H1 (cell line): ENCODE measurements around the gene PSMD3. TPM values are rescaled to one million over a fixed set of nuclear protein-coding genes. Genes with fewer than 3 reads are reported as not detected.
A peak's percentile ranks its signal among the peaks of the same experiment; 100 is the strongest.

Experiments used
- CTCF ChIA-PET: fragments of 300-600 bp; sonication (Branson Sonifier 250); formaldehyde crosslinking; loops from one replicate; lab custom pipeline; 2021; ENCODE audit not compliant: partially characterized antibody; lab: Charles Lee
- POLR2A ChIA-PET: fragments of 300-600 bp; sonication (Branson Sonifier 250); formaldehyde crosslinking; loops from one replicate; lab custom pipeline; 2021; ENCODE audit warnings: inconsistent platforms; ENCODE audit not compliant: partially characterized antibody; lab: Charles Lee
- DNase-seq, 2 experiments: peaks; one replicate each; pipeline versions ENCODE4 v3.0.0 to v3.0.0-alpha.2; 2010 to 2022; ENCODE audit warnings: low spot score in 2 of 2, low read depth in 1 of 2, mixed read lengths in 1 of 2
- FAIRE-seq: peaks from 2 replicates; lab custom pipeline; 2011; peaks lifted over from hg19 to GRCh38; lab: Jason Lieb, UNC
- H2AFZ ChIP-seq: 2 replicates; pipeline ENCODE4 v1.8.1; 2012; ENCODE audit warnings: low read length, inconsistent platforms
- H2AK5ac ChIP-seq: 2 replicates; pipeline ENCODE4 v1.6.1; 2013; ENCODE audit warnings: low read depth, low read length
- H2BK120ac ChIP-seq: replicated peaks from 2 replicates; pipeline ENCODE3; 2013; ENCODE audit warnings: low read depth, low read length, inconsistent platforms
- H2BK12ac ChIP-seq: 2 replicates; pipeline ENCODE4 v1.6.1; 2013; ENCODE audit warnings: low read depth, low read length
- H2BK15ac ChIP-seq: 2 replicates; pipeline ENCODE4 v1.6.1; 2013; ENCODE audit warnings: low read length
- H2BK20ac ChIP-seq: 2 replicates; pipeline ENCODE4 v1.6.1; 2013; ENCODE audit warnings: low read length
- H2BK5ac ChIP-seq: 2 replicates; pipeline ENCODE4 v1.6.1; 2013; ENCODE audit warnings: low read depth, low read length
- H3K14ac ChIP-seq: 2 replicates; pipeline ENCODE4 v1.6.1; 2013; ENCODE audit warnings: inconsistent platforms; ENCODE audit not compliant: insufficient read length
- H3K18ac ChIP-seq: 2 replicates; pipeline ENCODE4 v1.6.1; 2013; ENCODE audit warnings: low read length; ENCODE audit errors: extremely low read depth
- H3K23ac ChIP-seq: 2 replicates; pipeline ENCODE4 v1.6.1; 2013; ENCODE audit warnings: inconsistent platforms; ENCODE audit not compliant: insufficient read length
- H3K23me2 ChIP-seq: 2 replicates; pipeline ENCODE4 v1.6.1; 2013; ENCODE audit warnings: low read depth, low read length
- H3K27ac ChIP-seq: 2 replicates; pipeline ENCODE4 v1.6.1; 2011; ENCODE audit warnings: low read depth, low read length, inconsistent platforms
- H3K27me3 ChIP-seq, 4 experiments: replicated peaks in 1 of 4; 1 replicate in 1 of 4; 2 replicates in 3 of 4; pipeline versions ENCODE4 v1.6.1 to v1.8.1; 2011 to 2013; ENCODE audit warnings: low read length in 3 of 4, mild to moderate bottlenecking in 3 of 4, inconsistent platforms in 2 of 4, mixed read lengths in 2 of 4, moderate library complexity in 1 of 4; ENCODE audit not compliant: control insufficient read depth in 3 of 4, insufficient read depth in 3 of 4; ENCODE audit errors: extremely low read depth in 1 of 4
- H3K36me3 ChIP-seq, 4 experiments: 2 replicates each; pipeline versions ENCODE4 v1.6.1 to v1.8.1; 2011 to 2013; ENCODE audit warnings: mild to moderate bottlenecking in 4 of 4, low read length in 3 of 4, moderate library complexity in 2 of 4, control low read depth in 1 of 4, inconsistent platforms in 1 of 4; ENCODE audit not compliant: insufficient read depth in 4 of 4, control insufficient read depth in 2 of 4
- H3K4ac ChIP-seq: replicated peaks from 2 replicates; pipeline ENCODE3; 2013; ENCODE audit warnings: low read length, low read depth, mixed read lengths, inconsistent platforms; ENCODE audit not compliant: insufficient read length
- H3K4me1 ChIP-seq, 4 experiments: replicated peaks in 1 of 4; 1 replicate in 1 of 4; 2 replicates in 3 of 4; pipeline versions ENCODE4 v1.6.1 to v1.8.1; 2011 to 2013; ENCODE audit warnings: low read length in 3 of 4, inconsistent platforms in 2 of 4, mixed read lengths in 1 of 4; ENCODE audit not compliant: insufficient read depth in 4 of 4, control insufficient read depth in 3 of 4
- H3K4me2 ChIP-seq, 2 experiments: 2 replicates each; pipeline versions ENCODE4 v1.6.1 to v1.8.1; 2011 to 2013; ENCODE audit warnings: low read depth in 2 of 2, low read length in 2 of 2, control low read depth in 1 of 2, inconsistent platforms in 1 of 2, mild to moderate bottlenecking in 1 of 2; ENCODE audit not compliant: insufficient read depth in 1 of 2
- H3K4me3 ChIP-seq, 4 experiments: fragments of 200-600, 300-600 bp in 1 of 4; sonication (generic), shearing (Covaris generic), sonication (Bioruptor Twin) in 1 of 4; 2 replicates each; pipeline versions ENCODE4 v1.5.1 to v1.8.1; 2011 to 2016; ENCODE audit warnings: low read length in 4 of 4, low read depth in 3 of 4, control low read depth in 2 of 4, inconsistent platforms in 2 of 4, mild to moderate bottlenecking in 2 of 4, mixed read lengths in 1 of 4, moderate library complexity in 1 of 4; ENCODE audit not compliant: insufficient read depth in 2 of 4; ENCODE audit errors: extremely low read depth in 1 of 4
- H3K56ac ChIP-seq: replicated peaks from 2 replicates; pipeline ENCODE3; 2013; ENCODE audit warnings: low read depth, mild to moderate bottlenecking, mixed read lengths, low read length, inconsistent platforms; ENCODE audit not compliant: insufficient read length
- H3K79me1 ChIP-seq: 2 replicates; pipeline ENCODE4 v1.6.1; 2013; ENCODE audit warnings: low read depth, low read length, control low read depth
- H3K79me2 ChIP-seq, 2 experiments: 2 replicates each; pipeline versions ENCODE4 v1.6.1 to v1.8.1; 2012 to 2013; ENCODE audit warnings: low read length in 2 of 2, mild to moderate bottlenecking in 2 of 2, inconsistent platforms in 1 of 2; ENCODE audit not compliant: insufficient read depth in 2 of 2, control insufficient read depth in 1 of 2
- H3K9ac ChIP-seq, 4 experiments: replicated peaks in 1 of 4; 1 replicate in 1 of 4; 2 replicates in 3 of 4; pipeline versions ENCODE4 v1.6.1 to v1.8.1; 2011 to 2013; ENCODE audit warnings: low read depth in 3 of 4, low read length in 3 of 4, control low read depth in 2 of 4, mild to moderate bottlenecking in 2 of 4, moderate library complexity in 2 of 4, inconsistent platforms in 1 of 4; ENCODE audit errors: extremely low read depth in 1 of 4
- H3K9me3 ChIP-seq, 2 experiments: 2 replicates each; pipeline versions ENCODE4 v1.6.1 to v1.8.1; 2012 to 2013; ENCODE audit warnings: mild to moderate bottlenecking in 2 of 2, moderate library complexity in 2 of 2, control low read depth in 1 of 2, inconsistent platforms in 1 of 2, low read depth in 1 of 2, low read length in 1 of 2, mixed read lengths in 1 of 2; ENCODE audit not compliant: insufficient read depth in 2 of 2
- H4K20me1 ChIP-seq, 2 experiments: replicated peaks in 1 of 2; 2 replicates each; pipeline versions ENCODE3 to v1.8.1; 2011 to 2013; ENCODE audit warnings: inconsistent platforms in 2 of 2, low read length in 2 of 2, mild to moderate bottlenecking in 1 of 2; ENCODE audit not compliant: insufficient read depth in 2 of 2, control insufficient read depth in 1 of 2
- H4K5ac ChIP-seq: 2 replicates; pipeline ENCODE4 v1.6.1; 2013; ENCODE audit warnings: low read length, low read depth, mixed read lengths, inconsistent platforms; ENCODE audit not compliant: insufficient read length
- H4K8ac ChIP-seq: 2 replicates; pipeline ENCODE4 v1.8.0; 2013; ENCODE audit warnings: mild to moderate bottlenecking, moderate library complexity, low read length, inconsistent platforms; ENCODE audit not compliant: insufficient read depth; ENCODE audit errors: extremely low read depth
- H4K91ac ChIP-seq: replicated peaks from 2 replicates; pipeline ENCODE3; 2013; ENCODE audit warnings: low read length, mixed read lengths, inconsistent platforms; ENCODE audit not compliant: insufficient read length
- RAD21 ChIP-seq, 2 experiments: IDR thresholded peaks in 1 of 2; conservative IDR thresholded peaks in 1 of 2; 2 replicates each; pipeline ENCODE4 v1.6.1; 2011; ENCODE audit warnings: low read depth in 2 of 2, low read length in 2 of 2, improper control_type of control experiment in 1 of 2, inconsistent platforms in 1 of 2, mild to moderate bottlenecking in 1 of 2, moderate library complexity in 1 of 2
- YY1 ChIP-seq: IDR thresholded peaks from 2 replicates; pipeline ENCODE4 v1.6.1; 2011; ENCODE audit warnings: low read depth, mild to moderate bottlenecking, low read length
- WGBS, 2 experiments: shearing (Covaris generic) in 1 of 2; methylation state at CpG; one replicate each; pipeline versions ENCODE4 v1.1.6 to v1.1.7; 2013 to 2015; ENCODE audit warnings: low lambda C conversion rate in 2 of 2, mixed read lengths in 2 of 2, inconsistent platforms in 1 of 2, low coverage in 1 of 2, missing lambda C conversion rate in 1 of 2; ENCODE audit not compliant: insufficient replicate concordance in 2 of 2, insufficient coverage in 1 of 2, insufficient read length in 1 of 2; ENCODE audit errors: extremely low coverage in 1 of 2, missing lambda C conversion rate in 1 of 2; 5-methylcytosine and 5-hydroxymethylcytosine counted together
- polyA plus RNA-seq, 7 experiments: library from polyadenylated mRNA; depleted of rRNA in 3 of 7; stranded (reverse) in 5 of 7; unstranded in 2 of 7; fragments of >200 nt in 5 of 7; fragments of 200-250 nt in 2 of 7; gene quantifications; 1 replicate in 5 of 7; 2 replicates in 1 of 7; 4 replicates in 1 of 7; pipeline versions ENCODE4 v1.2.1 to v1.2.3, GENCODE V29; 2011 to 2013; ENCODE audit warnings: missing spikeins in 2 of 7, mixed read lengths in 2 of 7
- total RNA-seq: library from RNA; stranded (reverse); fragmentation: NEBNext Ultra II Directional; extraction: Animal tissue kit (Norgen Biotek cat#: 25700); gene quantifications from 2 replicates; pipeline ENCODE4 v1.2.1, GENCODE V29; 2021
- TF ChIP-seq, protein P1 (sequence below): IDR thresholded peaks from 2 replicates; pipeline ENCODE4 v1.6.1; 2012; ENCODE audit warnings: inconsistent platforms
- TF ChIP-seq, protein P2 (sequence below): IDR thresholded peaks from 2 replicates; pipeline ENCODE4 v1.6.1; 2012; ENCODE audit warnings: inconsistent platforms
- TF ChIP-seq, protein P3 (sequence below), 3 experiments: IDR thresholded peaks; 1 replicate in 2 of 3; 2 replicates in 1 of 3; pipeline versions ENCODE4 v1.5.1 to v1.6.1; 2011; ENCODE audit warnings: low read length in 3 of 3, mild to moderate bottlenecking in 3 of 3, inconsistent platforms in 2 of 3, low read depth in 1 of 3, moderate library complexity in 1 of 3; ENCODE audit not compliant: insufficient read depth in 1 of 3; ENCODE audit errors: control extremely low read depth in 1 of 3

PSMD3 gene
- total and polyA plus RNA-seq, 2 of the 8 experiments (the other 6 are each of a cell fraction or from before 2014, with no cell fraction given) = 151 to 198 TPM

DNA sequence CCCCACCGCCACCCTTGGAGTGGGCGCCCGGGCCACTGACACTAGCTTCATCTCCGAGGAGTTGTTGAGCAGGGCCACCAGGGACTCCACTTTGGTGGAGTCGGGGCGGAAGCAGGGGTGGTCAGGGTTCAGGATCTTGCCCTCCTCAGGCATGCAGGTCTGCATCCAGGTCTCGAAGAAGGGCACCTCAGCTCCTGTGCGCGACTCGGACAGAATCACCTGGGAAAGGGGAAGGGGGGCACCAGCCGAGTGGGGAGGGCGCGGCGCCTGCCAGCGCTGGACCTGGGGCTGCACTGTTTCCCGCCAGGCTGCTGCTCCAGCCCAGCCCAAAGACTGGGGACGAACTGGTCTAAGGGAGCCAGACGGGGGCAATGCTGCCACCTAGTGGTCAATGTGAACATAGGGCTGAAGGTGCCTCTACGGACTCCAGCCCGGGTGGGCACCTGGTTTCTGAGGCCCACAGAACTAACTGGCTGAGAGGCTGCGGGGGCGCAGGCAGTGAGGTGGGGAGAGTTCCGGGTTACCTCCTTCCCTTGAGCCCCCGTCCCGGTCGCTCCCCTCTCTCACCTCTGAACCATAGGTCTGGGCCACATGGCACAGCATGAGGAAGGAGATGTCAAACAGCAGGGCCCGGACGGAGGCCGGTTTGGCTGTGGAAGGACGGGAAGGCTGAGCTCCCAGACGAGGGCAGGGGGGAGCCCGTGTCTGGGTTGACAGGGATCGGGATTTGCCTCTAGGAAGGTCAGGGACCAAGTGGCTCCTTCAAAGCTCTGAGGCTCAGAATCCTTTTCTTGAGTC is 46.4 kb downstream of the PSMD3 start:
- Histone ChIP-seq H2BK15ac (peak overlapping the region; percentile 92; the same call in 1 of the 2 replicates), H2AFZ (no peak overlapping the region), H3K9me3 (no peaks in the 10 kb centered on the region), H2BK5ac (no peak overlapping the region), H3K79me1 (no peaks in the 10 kb centered on the region), H4K8ac (no peak overlapping the region), H3K18ac (no peak overlapping the region), H2BK120ac (no peak overlapping the region), H4K5ac (no peak overlapping the region), H3K27ac (no peak overlapping the region), H3K4me2 (no peak overlapping the region), H3K56ac (no peak overlapping the region), H3K4ac (no peak overlapping the region), H3K36me3 (peaks cover 18 to 49% (median 32%) of the 10 kb centered on the region in 4 experiments), H2BK12ac (no peak overlapping the region; the same call in 1 of the 2 replicates), H3K23ac (no peak overlapping the region), H4K91ac (no peak overlapping the region), H3K4me1 (no peaks in the 10 kb centered on the region), H4K20me1 (peaks cover 2% of the 10 kb centered on the region in 2 experiments), H3K23me2 (no peaks in the 10 kb centered on the region), H2AK5ac (no peak overlapping the region), H2BK20ac (no peak overlapping the region), H3K27me3 (no peaks in the 10 kb centered on the region), H3K4me3 (no peak overlapping the region), H3K14ac (no peak overlapping the region), H3K9ac (no peak overlapping the region), H3K79me2 (no peaks in the 10 kb centered on the region)
- POLR2A ChIA-PET = interaction anchor here (0.6 to 4.8 kb wide), 12 partner anchors 8 to 97 kb away, joined by 3 to 42 read pairs (median 3); partner anchors contain the start of gene CSF3
- DNase-seq = peak; percentile 68 to 90
- FAIRE-seq = peak; percentile 55
- WGBS, 2 experiments = 58% methylated on average over 31 of the region's 33 CpGs; no CpG with 5 or more reads in 1 of the 2 experiments
- CTCF ChIA-PET = interaction anchor here (0.6 to 29.7 kb wide), 31 partner anchors 11 to 405 kb away, joined by 3 to 876 read pairs (median 4); partner anchors contain the start of genes CSF3, MED24, PSMD3 and THRA
- TF ChIP-seq, protein P1, sequence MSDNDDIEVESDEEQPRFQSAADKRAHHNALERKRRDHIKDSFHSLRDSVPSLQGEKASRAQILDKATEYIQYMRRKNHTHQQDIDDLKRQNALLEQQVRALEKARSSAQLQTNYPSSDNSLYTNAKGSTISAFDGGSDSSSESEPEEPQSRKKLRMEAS = peak; percentile 11; the same call in 1 of the 2 replicates
- TF ChIP-seq YY1 = no peak; the same call in 1 of the 2 replicates
- TF ChIP-seq, protein P2, sequence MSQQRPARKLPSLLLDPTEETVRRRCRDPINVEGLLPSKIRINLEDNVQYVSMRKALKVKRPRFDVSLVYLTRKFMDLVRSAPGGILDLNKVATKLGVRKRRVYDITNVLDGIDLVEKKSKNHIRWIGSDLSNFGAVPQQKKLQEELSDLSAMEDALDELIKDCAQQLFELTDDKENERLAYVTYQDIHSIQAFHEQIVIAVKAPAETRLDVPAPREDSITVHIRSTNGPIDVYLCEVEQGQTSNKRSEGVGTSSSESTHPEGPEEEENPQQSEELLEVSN = peak; percentile 82
- peak; percentile 80 to 86 for TF ChIP-seq RAD21 (IDR thresholded peaks at IDR 0.05 in 1 of 2, conservative IDR thresholded peaks at IDR 0.05 in 1 of 2; ENCODE audit: low read depth in 2 of 2, low read length in 2 of 2)
- TF ChIP-seq, protein P3, sequence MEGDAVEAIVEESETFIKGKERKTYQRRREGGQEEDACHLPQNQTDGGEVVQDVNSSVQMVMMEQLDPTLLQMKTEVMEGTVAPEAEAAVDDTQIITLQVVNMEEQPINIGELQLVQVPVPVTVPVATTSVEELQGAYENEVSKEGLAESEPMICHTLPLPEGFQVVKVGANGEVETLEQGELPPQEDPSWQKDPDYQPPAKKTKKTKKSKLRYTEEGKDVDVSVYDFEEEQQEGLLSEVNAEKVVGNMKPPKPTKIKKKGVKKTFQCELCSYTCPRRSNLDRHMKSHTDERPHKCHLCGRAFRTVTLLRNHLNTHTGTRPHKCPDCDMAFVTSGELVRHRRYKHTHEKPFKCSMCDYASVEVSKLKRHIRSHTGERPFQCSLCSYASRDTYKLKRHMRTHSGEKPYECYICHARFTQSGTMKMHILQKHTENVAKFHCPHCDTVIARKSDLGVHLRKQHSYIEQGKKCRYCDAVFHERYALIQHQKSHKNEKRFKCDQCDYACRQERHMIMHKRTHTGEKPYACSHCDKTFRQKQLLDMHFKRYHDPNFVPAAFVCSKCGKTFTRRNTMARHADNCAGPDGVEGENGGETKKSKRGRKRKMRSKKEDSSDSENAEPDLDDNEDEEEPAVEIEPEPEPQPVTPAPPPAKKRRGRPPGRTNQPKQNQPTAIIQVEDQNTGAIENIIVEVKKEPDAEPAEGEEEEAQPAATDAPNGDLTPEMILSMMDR (IDR thresholded peaks at IDR 0.05; ENCODE audit: control extremely low read depth in 1 of 3, insufficient read depth in 1 of 3, low read depth in 1 of 3, low read length in 3 of 3) = peak; percentile 91 to 97 (median 96)
